ENCODE results near the gene STX8.

Gene STX8

DNA sequence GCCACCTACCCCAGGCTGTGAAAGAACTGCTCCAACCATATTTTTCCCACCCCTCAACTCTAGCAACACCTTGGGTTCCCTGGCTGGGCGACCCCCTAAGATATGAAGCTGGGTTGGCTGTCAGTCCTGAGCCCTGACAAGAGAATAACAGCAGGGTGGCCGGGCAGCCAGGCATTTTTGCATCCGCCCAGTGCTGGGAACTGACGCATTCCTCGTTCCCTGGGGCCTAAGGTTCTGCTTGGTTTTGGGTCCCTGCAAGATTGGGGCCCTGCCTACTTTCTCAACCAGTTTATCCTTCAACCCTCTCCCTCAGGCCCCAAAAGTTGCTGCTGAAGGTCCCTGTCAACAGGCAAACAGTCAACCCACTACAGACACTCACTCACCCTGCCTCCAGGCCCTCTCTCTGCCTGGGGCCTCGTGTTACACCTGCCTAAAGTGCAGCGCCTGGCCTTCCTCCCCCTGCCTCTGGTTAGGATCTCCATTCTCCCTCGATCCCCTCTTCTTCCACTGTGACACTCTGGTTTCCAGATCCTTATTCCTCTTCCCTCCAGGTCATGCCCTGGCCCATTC lies 151.5 kb downstream of the STX8 start:
- TF ChIP-seq SIN3A (IDR thresholded peaks at IDR 0.05; ENCODE audit: borderline replicate concordance, insufficient read depth, low read length) (no peak), POLR2AphosphoS5 (IDR thresholded peaks at IDR 0.05; ENCODE audit: low read depth, low read length) (no peak), FOXP2 (optimal IDR thresholded peaks at IDR 0.05; ENCODE audit: borderline replicate concordance, extremely low read depth, extremely low read length, insufficient read depth) (no peak), TAF1 (IDR thresholded peaks at IDR 0.05; ENCODE audit: borderline replicate concordance, insufficient read depth, low read length) (no peak)
- TF ChIP-seq, protein P1, sequence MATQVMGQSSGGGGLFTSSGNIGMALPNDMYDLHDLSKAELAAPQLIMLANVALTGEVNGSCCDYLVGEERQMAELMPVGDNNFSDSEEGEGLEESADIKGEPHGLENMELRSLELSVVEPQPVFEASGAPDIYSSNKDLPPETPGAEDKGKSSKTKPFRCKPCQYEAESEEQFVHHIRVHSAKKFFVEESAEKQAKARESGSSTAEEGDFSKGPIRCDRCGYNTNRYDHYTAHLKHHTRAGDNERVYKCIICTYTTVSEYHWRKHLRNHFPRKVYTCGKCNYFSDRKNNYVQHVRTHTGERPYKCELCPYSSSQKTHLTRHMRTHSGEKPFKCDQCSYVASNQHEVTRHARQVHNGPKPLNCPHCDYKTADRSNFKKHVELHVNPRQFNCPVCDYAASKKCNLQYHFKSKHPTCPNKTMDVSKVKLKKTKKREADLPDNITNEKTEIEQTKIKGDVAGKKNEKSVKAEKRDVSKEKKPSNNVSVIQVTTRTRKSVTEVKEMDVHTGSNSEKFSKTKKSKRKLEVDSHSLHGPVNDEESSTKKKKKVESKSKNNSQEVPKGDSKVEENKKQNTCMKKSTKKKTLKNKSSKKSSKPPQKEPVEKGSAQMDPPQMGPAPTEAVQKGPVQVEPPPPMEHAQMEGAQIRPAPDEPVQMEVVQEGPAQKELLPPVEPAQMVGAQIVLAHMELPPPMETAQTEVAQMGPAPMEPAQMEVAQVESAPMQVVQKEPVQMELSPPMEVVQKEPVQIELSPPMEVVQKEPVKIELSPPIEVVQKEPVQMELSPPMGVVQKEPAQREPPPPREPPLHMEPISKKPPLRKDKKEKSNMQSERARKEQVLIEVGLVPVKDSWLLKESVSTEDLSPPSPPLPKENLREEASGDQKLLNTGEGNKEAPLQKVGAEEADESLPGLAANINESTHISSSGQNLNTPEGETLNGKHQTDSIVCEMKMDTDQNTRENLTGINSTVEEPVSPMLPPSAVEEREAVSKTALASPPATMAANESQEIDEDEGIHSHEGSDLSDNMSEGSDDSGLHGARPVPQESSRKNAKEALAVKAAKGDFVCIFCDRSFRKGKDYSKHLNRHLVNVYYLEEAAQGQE (IDR thresholded peaks at IDR 0.05; ENCODE audit: insufficient read depth in 1 of 2, low read depth in 2 of 2, low read length in 2 of 2), result no peak

DNA sequence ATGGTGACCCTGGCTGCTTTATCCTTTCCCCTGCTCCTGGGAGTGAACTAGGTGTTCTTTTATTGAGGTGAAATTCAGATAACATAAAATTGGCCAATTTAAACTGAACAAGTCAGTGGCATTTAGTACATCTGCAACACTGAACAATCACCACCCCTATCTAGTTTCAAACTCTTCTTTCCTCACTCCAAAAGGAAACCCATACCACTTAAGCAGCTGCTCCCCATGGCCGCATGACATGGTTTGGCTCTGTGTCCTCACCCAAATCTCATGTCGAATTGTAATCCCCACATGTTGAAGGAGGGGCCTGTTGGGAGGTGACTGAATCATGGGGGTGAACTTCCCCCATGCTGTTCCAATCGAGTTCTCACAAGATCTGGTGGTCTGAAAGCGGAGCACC lies 154.1 kb downstream of the STX8 start:
- no peak for TF ChIP-seq FOXP2 (optimal IDR thresholded peaks at IDR 0.05; ENCODE audit: borderline replicate concordance, extremely low read depth, extremely low read length, insufficient read depth)
- TF ChIP-seq, protein P1 (IDR thresholded peaks at IDR 0.05; ENCODE audit: insufficient read depth in 1 of 2, low read depth in 2 of 2, low read length in 2 of 2), result no peak
- no peak for TF ChIP-seq SIN3A (IDR thresholded peaks at IDR 0.05; ENCODE audit: borderline replicate concordance, insufficient read depth, low read length)
- TF ChIP-seq POLR2AphosphoS5 (IDR thresholded peaks at IDR 0.05; ENCODE audit: low read depth, low read length), result no peak
- TF ChIP-seq TAF1 (IDR thresholded peaks at IDR 0.05; ENCODE audit: borderline replicate concordance, insufficient read depth, low read length), result no peak

DNA sequence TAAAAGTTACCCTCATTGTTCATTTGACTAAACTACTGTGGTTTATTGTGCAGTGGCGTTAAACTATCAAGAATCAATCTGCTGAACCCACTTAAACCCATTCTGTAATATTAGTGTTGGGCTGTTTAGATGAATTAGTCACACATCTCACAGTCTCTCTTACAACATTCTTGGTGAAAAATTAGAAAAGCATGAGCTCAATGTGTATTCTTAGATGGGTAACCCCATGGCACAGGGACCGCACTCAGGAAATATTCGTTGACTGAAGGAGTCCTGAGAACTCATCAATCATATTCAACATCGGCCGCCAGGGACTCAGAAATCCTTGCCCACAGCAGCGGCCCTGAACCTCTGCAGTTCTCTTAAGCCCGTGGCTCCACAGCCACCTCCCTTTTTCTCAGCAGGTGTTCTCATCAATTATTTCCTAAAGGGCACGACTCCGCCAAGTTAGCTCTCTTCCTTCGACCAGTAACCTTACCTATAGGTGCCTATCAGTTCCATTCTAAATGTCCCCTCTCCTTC lies 155.6 kb downstream of the STX8 start:
- TF ChIP-seq TAF1 (IDR thresholded peaks at IDR 0.05; ENCODE audit: borderline replicate concordance, insufficient read depth, low read length) (no peak), FOXP2 (optimal IDR thresholded peaks at IDR 0.05; ENCODE audit: borderline replicate concordance, extremely low read depth, extremely low read length, insufficient read depth) (no peak), POLR2AphosphoS5 (IDR thresholded peaks at IDR 0.05; ENCODE audit: low read depth, low read length) (no peak), SIN3A (IDR thresholded peaks at IDR 0.05; ENCODE audit: borderline replicate concordance, insufficient read depth, low read length) (no peak)
- TF ChIP-seq, protein P1 (IDR thresholded peaks at IDR 0.05; ENCODE audit: insufficient read depth in 1 of 2, low read depth in 2 of 2, low read length in 2 of 2), result no peak

DNA sequence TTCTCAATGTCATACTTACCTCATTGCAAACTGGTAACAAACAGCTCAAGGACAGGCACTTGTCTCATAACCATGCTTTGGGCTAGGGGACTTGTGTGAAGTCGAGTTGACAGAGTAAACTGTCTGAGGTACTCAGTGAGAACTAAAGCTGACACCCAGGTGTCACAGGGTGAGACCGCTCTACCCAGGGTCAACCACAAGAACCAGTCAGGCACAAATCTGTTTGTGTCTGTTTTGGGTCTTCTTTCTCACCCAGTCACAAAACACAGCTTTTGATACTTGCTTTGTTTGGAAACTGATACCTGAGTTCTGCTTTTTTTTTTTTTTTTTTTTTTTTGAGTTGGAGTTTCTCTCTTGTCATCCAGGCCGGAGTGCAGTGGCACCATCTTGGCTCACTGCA lies 161.1 kb downstream of the STX8 start:
- TF ChIP-seq POLR2AphosphoS5 (IDR thresholded peaks at IDR 0.05; ENCODE audit: low read depth, low read length) (no peak), SIN3A (IDR thresholded peaks at IDR 0.05; ENCODE audit: borderline replicate concordance, insufficient read depth, low read length) (no peak), TAF1 (IDR thresholded peaks at IDR 0.05; ENCODE audit: borderline replicate concordance, insufficient read depth, low read length) (no peak), FOXP2 (optimal IDR thresholded peaks at IDR 0.05; ENCODE audit: borderline replicate concordance, extremely low read depth, extremely low read length, insufficient read depth) (no peak)
- TF ChIP-seq, protein P1 (IDR thresholded peaks at IDR 0.05; ENCODE audit: insufficient read depth in 1 of 2, low read depth in 2 of 2, low read length in 2 of 2), result no peak
